HCT116 (cell line): ENCODE measurements around the gene NIN.

Experiments used
- EZH2 ChIP-seq: fragments of 200-600 bp; sonication (generic); IDR thresholded peaks from 2 replicates; pipeline ENCODE4 v1.6.1; 2017; ENCODE audit warnings: antibody characterized with exemption, mixed run types
- EZH2phosphoT487 ChIP-seq: fragments of 200-600 bp; IDR thresholded peaks from 2 replicates; pipeline ENCODE4 v1.6.1; 2018; ENCODE audit warnings: antibody characterized with exemption, borderline replicate concordance
- FOSL1 ChIP-seq: IDR thresholded peaks from 2 replicates; pipeline ENCODE4 v1.6.1; 2012; ENCODE audit warnings: low read depth
- JUND ChIP-seq: IDR thresholded peaks from 2 replicates; pipeline ENCODE4 v1.6.1; 2012
- MAX ChIP-seq: IDR thresholded peaks from 2 replicates; pipeline ENCODE4 v1.6.1; 2012
- POLR2A ChIP-seq: IDR thresholded peaks from 2 replicates; pipeline ENCODE4 v1.7.0; 2011; ENCODE audit warnings: borderline replicate concordance; ENCODE audit not compliant: insufficient read depth, insufficient read length; ENCODE audit errors: extremely low read depth
- POLR2AphosphoS5 ChIP-seq: IDR thresholded peaks from 2 replicates; pipeline ENCODE4 v1.6.1; 2011; ENCODE audit warnings: mild to moderate bottlenecking, low read depth, low read length, moderate library complexity
- SIN3A ChIP-seq: IDR thresholded peaks from 2 replicates; pipeline ENCODE4 v1.6.1; 2012; ENCODE audit warnings: low read depth
- ZFX ChIP-seq: fragments of 450-650 bp; IDR thresholded peaks from 2 replicates; pipeline ENCODE4 v1.6.1; 2017
- ZNF274 ChIP-seq: fragments of 200-500 bp; sonication (Bioruptor generic); IDR thresholded peaks from 2 replicates; pipeline ENCODE4 v1.6.1; 2014; ENCODE audit warnings: mild to moderate bottlenecking, low read depth, low read length, inconsistent platforms
- TF ChIP-seq, protein P1 (sequence below), 3 experiments: fragments of 200-600 bp in 1 of 3; sonication (generic) in 1 of 3; IDR thresholded peaks in 2 of 3; conservative IDR thresholded peaks in 1 of 3; 2 replicates each; pipeline ENCODE4 v1.5.1; 2012 to 2017; ENCODE audit warnings: low read depth in 2 of 3, low read length in 2 of 3, antibody characterized with exemption in 1 of 3, borderline replicate concordance in 1 of 3, control low read depth in 1 of 3, mild to moderate bottlenecking in 1 of 3, mixed read lengths in 1 of 3, mixed run types in 1 of 3, moderate library complexity in 1 of 3; ENCODE audit not compliant: insufficient read depth in 1 of 3

DNA sequence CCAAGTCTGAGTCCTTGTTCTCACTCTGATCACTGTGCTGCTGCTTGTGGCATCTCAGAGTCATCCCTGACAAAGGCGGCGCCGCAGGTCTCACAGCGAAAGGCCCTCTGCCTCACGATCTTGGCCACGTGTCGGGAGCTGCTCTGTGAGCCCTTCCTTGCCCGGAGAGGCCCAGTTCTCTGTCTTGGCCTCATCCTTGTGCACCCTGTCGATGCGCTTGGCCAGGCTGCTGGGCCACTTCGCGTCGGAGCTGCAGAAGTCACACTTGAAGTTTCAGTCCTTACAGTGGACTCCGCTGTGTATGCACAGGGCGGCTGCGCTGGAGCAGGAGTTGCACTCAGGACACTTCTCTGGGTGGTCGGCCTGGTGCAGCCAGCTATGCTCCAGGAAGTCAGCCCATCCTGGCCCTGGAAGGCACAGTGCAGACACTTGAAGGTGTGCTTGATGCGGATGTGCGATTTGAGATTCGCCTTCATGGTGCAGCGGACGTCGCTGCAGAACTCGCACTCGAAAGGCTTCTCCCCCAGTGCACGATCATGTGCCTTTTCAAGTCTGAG is 126.4 kb downstream of the NIN start:
- TF ChIP-seq EZH2phosphoT487 (no peak), POLR2AphosphoS5 (no peak), MAX (no peak), EZH2 (no peak), POLR2A (no peak), SIN3A (no peak), JUND (no peak), ZNF274 (no peak), ZFX (no peak), FOSL1 (no peak)
- TF ChIP-seq, protein P1, sequence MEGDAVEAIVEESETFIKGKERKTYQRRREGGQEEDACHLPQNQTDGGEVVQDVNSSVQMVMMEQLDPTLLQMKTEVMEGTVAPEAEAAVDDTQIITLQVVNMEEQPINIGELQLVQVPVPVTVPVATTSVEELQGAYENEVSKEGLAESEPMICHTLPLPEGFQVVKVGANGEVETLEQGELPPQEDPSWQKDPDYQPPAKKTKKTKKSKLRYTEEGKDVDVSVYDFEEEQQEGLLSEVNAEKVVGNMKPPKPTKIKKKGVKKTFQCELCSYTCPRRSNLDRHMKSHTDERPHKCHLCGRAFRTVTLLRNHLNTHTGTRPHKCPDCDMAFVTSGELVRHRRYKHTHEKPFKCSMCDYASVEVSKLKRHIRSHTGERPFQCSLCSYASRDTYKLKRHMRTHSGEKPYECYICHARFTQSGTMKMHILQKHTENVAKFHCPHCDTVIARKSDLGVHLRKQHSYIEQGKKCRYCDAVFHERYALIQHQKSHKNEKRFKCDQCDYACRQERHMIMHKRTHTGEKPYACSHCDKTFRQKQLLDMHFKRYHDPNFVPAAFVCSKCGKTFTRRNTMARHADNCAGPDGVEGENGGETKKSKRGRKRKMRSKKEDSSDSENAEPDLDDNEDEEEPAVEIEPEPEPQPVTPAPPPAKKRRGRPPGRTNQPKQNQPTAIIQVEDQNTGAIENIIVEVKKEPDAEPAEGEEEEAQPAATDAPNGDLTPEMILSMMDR (IDR thresholded peaks at IDR 0.05 in 2 of 3, conservative IDR thresholded peaks at IDR 0.05 in 1 of 3; ENCODE audit: borderline replicate concordance in 1 of 3, insufficient read depth in 1 of 3, low read depth in 2 of 3, low read length in 2 of 3), result no peak
